Rectal smooth muscle tissue (tissue), 1 donor: Measurements from ENCODE around the gene CEACAM5.
"Not testable (repeated sequence)": the region's sequence is repeated elsewhere in the genome, so short reads cannot be mapped to it uniquely, and the experiment has no call there.

ENCODE experiments used
- H3K27ac ChIP-seq: one replicate; pipeline ENCODE4 v1.7.0; 2013; ENCODE audit warnings: low read depth, low read length, inconsistent platforms
- H3K27me3 ChIP-seq: one replicate; pipeline ENCODE4 v1.7.0; 2013; ENCODE audit warnings: low read length; ENCODE audit not compliant: control insufficient read depth, insufficient read depth
- H3K36me3 ChIP-seq: one replicate; pipeline ENCODE4 v1.7.0; 2013; ENCODE audit warnings: low read length; ENCODE audit not compliant: control insufficient read depth, insufficient read depth
- H3K4me1 ChIP-seq: one replicate; pipeline ENCODE4 v1.7.0; 2013; ENCODE audit warnings: low read length; ENCODE audit not compliant: control insufficient read depth, insufficient read depth
- H3K4me3 ChIP-seq: one replicate; pipeline ENCODE4 v1.7.0; 2013; ENCODE audit warnings: low read length
- H3K9ac ChIP-seq: one replicate; pipeline ENCODE4 v1.7.0; 2013; ENCODE audit warnings: low read length

Gene CEACAM5

GRCh38 chr19:41753159-41753558, 44.7 kb downstream of the CEACAM5 start:
- Histone ChIP-seq H3K27ac (no peak overlapping the region), H3K4me3 (no peak overlapping the region), H3K9ac (no peak overlapping the region), H3K27me3 (no peaks in the 10 kb centered on the region), H3K4me1 (no peaks in the 10 kb centered on the region), H3K36me3 (no peaks in the 10 kb centered on the region)

- H3K4me3 ChIP-seq, result no peak overlapping the region
- H3K9ac ChIP-seq, result no peak overlapping the region
- H3K4me1 ChIP-seq, result no peaks in the 10 kb centered on the region
- no peak overlapping the region for H3K27ac ChIP-seq
- no peaks in the 10 kb centered on the region for H3K36me3 ChIP-seq
- H3K27me3 ChIP-seq, result no peaks in the 10 kb centered on the region
Observed at GRCh38 chr19:41753936-41754529, 45.6 kb downstream of the CEACAM5 start.

- Histone ChIP-seq H3K27ac (no peak within 1 kb of the TSS), H3K27me3 (no peaks in the 10 kb centered on the region), H3K4me1 (no peaks in the 10 kb centered on the region), H3K9ac (no peak within 1 kb of the TSS), H3K4me3 (no peak within 1 kb of the TSS), H3K36me3 (no peaks in the 10 kb centered on the region)
Observed at GRCh38 chr19:41755328-41755913, 47.0 kb downstream of the CEACAM5 start, which contains the start of gene CEACAM6. Gene CEACAM6, plus strand, starts transcription at chr19:41755530. Its CDS starts 109 bp downstream, at chr19:41755639.

GRCh38 chr19:41758846-41759245, 50.4 kb downstream of the CEACAM5 start:
- Histone ChIP-seq H3K27ac (no peak overlapping the region), H3K4me1 (no peaks in the 10 kb centered on the region), H3K9ac (no peak overlapping the region), H3K27me3 (no peaks in the 10 kb centered on the region), H3K4me3 (no peak overlapping the region), H3K36me3 (no peaks in the 10 kb centered on the region)

- Histone ChIP-seq H3K36me3 (no peaks in the 10 kb centered on the region), H3K27ac (no peak overlapping the region), H3K4me1 (no peaks in the 10 kb centered on the region), H3K4me3 (no peak overlapping the region), H3K9ac (no peak overlapping the region), H3K27me3 (no peaks in the 10 kb centered on the region)
Observed at GRCh38 chr19:41767115-41767514, 58.7 kb downstream of the CEACAM5 start.

GRCh38 chr19:41768105-41768504, 59.7 kb downstream of the CEACAM5 start:
- H3K4me3 ChIP-seq, H3K27me3 ChIP-seq, H3K9ac ChIP-seq, H3K36me3 ChIP-seq, H3K4me1 ChIP-seq, H3K27ac ChIP-seq: not testable (repeated sequence)

- H3K4me3 ChIP-seq, result no peak overlapping the region
- no peak overlapping the region for H3K9ac ChIP-seq
- no peaks in the 10 kb centered on the region for H3K4me1 ChIP-seq
- H3K27me3 ChIP-seq, result no peaks in the 10 kb centered on the region
- no peak overlapping the region for H3K27ac ChIP-seq
- no peaks in the 10 kb centered on the region for H3K36me3 ChIP-seq
Observed at GRCh38 chr19:41769608-41770007, 61.2 kb downstream of the CEACAM5 start.

- no peak overlapping the region for H3K4me3 ChIP-seq
- no peak overlapping the region for H3K27ac ChIP-seq
- no peaks in the 10 kb centered on the region for H3K27me3 ChIP-seq
- no peaks in the 10 kb centered on the region for H3K4me1 ChIP-seq
- H3K36me3 ChIP-seq, result no peaks in the 10 kb centered on the region
- H3K9ac ChIP-seq, result no peak overlapping the region
Observed at GRCh38 chr19:41771410-41771809, 63.0 kb downstream of the CEACAM5 start.

- Histone ChIP-seq H3K36me3 (no peaks in the 10 kb centered on the region), H3K27me3 (no peaks in the 10 kb centered on the region), H3K9ac (no peak overlapping the region), H3K4me1 (no peaks in the 10 kb centered on the region), H3K27ac (no peak overlapping the region), H3K4me3 (no peak overlapping the region)
Observed at GRCh38 chr19:41774515-41774980, 66.1 kb downstream of the CEACAM5 start.

- no peaks in the 10 kb centered on the region for H3K4me1 ChIP-seq
- H3K4me3 ChIP-seq, result no peak overlapping the region
- H3K27me3 ChIP-seq, result no peaks in the 10 kb centered on the region
- no peaks in the 10 kb centered on the region for H3K36me3 ChIP-seq
- no peak overlapping the region for H3K27ac ChIP-seq
- no peak overlapping the region for H3K9ac ChIP-seq
Observed at GRCh38 chr19:41776700-41777099, 68.3 kb downstream of the CEACAM5 start.
